D721Med (cell line): Measurements from ENCODE around the gene NUFIP2.
"Not testable (repeated sequence)": the region's sequence is repeated elsewhere in the genome, so short reads cannot be mapped to it uniquely, and the experiment has no call there.

Experiments
- DNase-seq: peaks from one replicate; pipeline ENCODE4 v3.0.0; 2011; ENCODE audit warnings: low spot score; ENCODE audit not compliant: insufficient read length
- FAIRE-seq: peaks from 2 replicates; lab custom pipeline; 2011; peaks lifted over from hg19 to GRCh38; lab: Jason Lieb, UNC
- CTCF ChIP-seq: IDR thresholded peaks from 2 replicates; pipeline ENCODE4 v1.5.1; 2012; ENCODE audit warnings: mild to moderate bottlenecking, control low read depth; ENCODE audit not compliant: insufficient read depth; ENCODE audit errors: missing control alignments

NUFIP2 gene

GRCh38 chr17:29293890-29294579 lies at the start of gene NUFIP2:
TSS of gene NUFIP2 (minus strand) at chr17:29294148. CDS start at chr17:29294059, 89 bp downstream.
- FAIRE-seq (no peak), DNase-seq (peak; percentile 84)
- no peak for TF ChIP-seq CTCF

- TF ChIP-seq CTCF: no peak
- DNase-seq: no peak
- no peak for FAIRE-seq
Measured at GRCh38 chr17:29342158-29342765, 48.3 kb upstream of the NUFIP2 start.

- no peak for TF ChIP-seq CTCF
- FAIRE-seq (no peak), DNase-seq (no peak)
Measured at GRCh38 chr17:29341726-29342125, 47.8 kb upstream of the NUFIP2 start.

GRCh38 chr17:29339016-29339415 lies 45.1 kb upstream of the NUFIP2 start:
- FAIRE-seq, DNase-seq: not testable (repeated sequence)

GRCh38 chr17:29331708-29332085 lies 37.7 kb upstream of the NUFIP2 start:
- FAIRE-seq (no peak), DNase-seq (no peak)
- no peak for TF ChIP-seq CTCF

GRCh38 chr17:29331075-29331707 lies 37.2 kb upstream of the NUFIP2 start:
- DNase-seq (no peak), FAIRE-seq (no peak)
- no peak for TF ChIP-seq CTCF

GRCh38 chr17:29327412-29327811 lies 33.5 kb upstream of the NUFIP2 start:
- no peak for TF ChIP-seq CTCF
- DNase-seq (no peak), FAIRE-seq (no peak)
